Mesothelial cell of epicardium (in vitro differentiated cells): ENCODE results near the gene CFAP299. TPM values are rescaled to one million over a fixed set of nuclear protein-coding genes. Genes with fewer than 3 reads are reported as not detected.
A peak's percentile ranks its signal among the peaks of the same experiment; 100 is the strongest.

Experiments
- DNase-seq, 2 experiments: peaks; one replicate each; pipeline ENCODE4 v3.0.0; 2021; ENCODE audit warnings: low spot score in 2 of 2; ENCODE audit not compliant: unreplicated experiment in 2 of 2
- H3K27ac Mint-ChIP-seq: 2 replicates; pipeline ENCODE4 v1.8.0; 2021; ENCODE audit warnings: mixed read lengths
- H3K27me3 Mint-ChIP-seq: 2 replicates; pipeline ENCODE4 v1.8.0; 2021; ENCODE audit warnings: low read depth, mixed read lengths
- H3K36me3 Mint-ChIP-seq: 2 replicates; pipeline ENCODE4 v1.8.0; 2021; ENCODE audit warnings: mixed read lengths
- H3K4me1 Mint-ChIP-seq: 2 replicates; pipeline ENCODE4 v1.8.0; 2021; ENCODE audit warnings: mixed read lengths
- H3K4me3 Mint-ChIP-seq: 2 replicates; pipeline ENCODE4 v1.8.0; 2021; ENCODE audit warnings: mild to moderate bottlenecking, moderate library complexity, mixed read lengths
- H3K9me3 Mint-ChIP-seq: 2 replicates; pipeline ENCODE4 v1.8.0; 2021; ENCODE audit warnings: mixed read lengths
- total RNA-seq: library from RNA; stranded (reverse); gene quantifications from 3 replicates; pipeline ENCODE4 v1.2.1, GENCODE V29; 2021
- TF ChIP-seq, protein P1 (sequence below): fragments of 200-600 bp; sonication (generic); IDR thresholded peaks from one replicate; pipeline ENCODE4 v1.5.0; 2021; ENCODE audit warnings: antibody characterized with exemption; ENCODE audit not compliant: unreplicated experiment

Gene CFAP299
- total RNA-seq, 1 donor from 2014 or later: 0.22 TPM

DNA sequence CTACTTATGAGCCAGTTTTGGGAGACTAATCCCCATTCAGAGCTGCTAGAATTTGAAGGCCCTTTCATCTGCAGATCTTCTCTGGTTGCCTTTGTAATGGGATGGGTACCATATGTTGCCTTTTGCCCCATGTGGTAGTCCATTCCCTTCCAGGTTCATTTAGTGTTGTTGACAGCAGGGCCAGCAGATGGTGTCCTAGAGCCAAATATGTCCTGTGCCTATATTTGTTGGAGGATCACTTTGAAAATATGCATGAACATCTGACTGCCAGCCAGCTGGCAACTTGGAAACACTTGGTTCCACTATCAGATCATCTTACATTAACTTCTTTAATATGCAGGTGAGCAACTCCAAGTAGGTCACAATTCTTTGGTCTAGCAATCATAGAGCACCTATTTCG lies 30.4 kb downstream of the CFAP299 start:
- TF ChIP-seq, protein P1, sequence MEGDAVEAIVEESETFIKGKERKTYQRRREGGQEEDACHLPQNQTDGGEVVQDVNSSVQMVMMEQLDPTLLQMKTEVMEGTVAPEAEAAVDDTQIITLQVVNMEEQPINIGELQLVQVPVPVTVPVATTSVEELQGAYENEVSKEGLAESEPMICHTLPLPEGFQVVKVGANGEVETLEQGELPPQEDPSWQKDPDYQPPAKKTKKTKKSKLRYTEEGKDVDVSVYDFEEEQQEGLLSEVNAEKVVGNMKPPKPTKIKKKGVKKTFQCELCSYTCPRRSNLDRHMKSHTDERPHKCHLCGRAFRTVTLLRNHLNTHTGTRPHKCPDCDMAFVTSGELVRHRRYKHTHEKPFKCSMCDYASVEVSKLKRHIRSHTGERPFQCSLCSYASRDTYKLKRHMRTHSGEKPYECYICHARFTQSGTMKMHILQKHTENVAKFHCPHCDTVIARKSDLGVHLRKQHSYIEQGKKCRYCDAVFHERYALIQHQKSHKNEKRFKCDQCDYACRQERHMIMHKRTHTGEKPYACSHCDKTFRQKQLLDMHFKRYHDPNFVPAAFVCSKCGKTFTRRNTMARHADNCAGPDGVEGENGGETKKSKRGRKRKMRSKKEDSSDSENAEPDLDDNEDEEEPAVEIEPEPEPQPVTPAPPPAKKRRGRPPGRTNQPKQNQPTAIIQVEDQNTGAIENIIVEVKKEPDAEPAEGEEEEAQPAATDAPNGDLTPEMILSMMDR: peak; percentile 48
- Mint-ChIP-seq H3K27ac (no peak overlapping the region), H3K27me3 (peaks cover 28% of the 10 kb centered on the region), H3K4me3 (no peak overlapping the region), H3K36me3 (no peaks in the 10 kb centered on the region), H3K9me3 (peaks cover 7% of the 10 kb centered on the region), H3K4me1 (peaks cover 2% of the 10 kb centered on the region)
- peak in 1 of 2 experiments; percentile 64 for DNase-seq

DNA sequence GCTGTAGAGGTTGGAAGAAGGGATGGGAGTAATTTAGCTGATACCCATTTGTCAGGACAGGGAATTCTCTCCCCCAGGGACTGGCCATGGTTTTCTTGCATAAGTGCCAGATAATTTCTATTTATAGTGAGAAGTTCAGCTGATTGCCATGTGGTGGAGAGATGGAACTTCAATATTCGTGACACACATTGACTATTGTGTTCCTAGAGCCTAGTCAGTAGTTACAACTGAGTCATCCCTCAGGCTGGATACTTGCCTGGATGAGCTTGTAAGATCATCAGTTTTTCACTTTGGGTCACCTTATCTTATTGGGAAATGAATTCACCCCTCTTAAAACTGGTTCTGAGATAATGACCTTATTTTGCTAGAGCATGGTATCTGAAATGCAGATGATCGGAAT lies 32.2 kb downstream of the CFAP299 start:
- TF ChIP-seq, protein P1: no peak
- Mint-ChIP-seq H3K4me1 (peaks cover 2% of the 10 kb centered on the region), H3K27me3 (peaks cover 25% of the 10 kb centered on the region), H3K4me3 (no peak overlapping the region), H3K27ac (no peak overlapping the region), H3K9me3 (peaks cover 19% of the 10 kb centered on the region), H3K36me3 (peaks cover 6% of the 10 kb centered on the region)
- DNase-seq: no peak

DNA sequence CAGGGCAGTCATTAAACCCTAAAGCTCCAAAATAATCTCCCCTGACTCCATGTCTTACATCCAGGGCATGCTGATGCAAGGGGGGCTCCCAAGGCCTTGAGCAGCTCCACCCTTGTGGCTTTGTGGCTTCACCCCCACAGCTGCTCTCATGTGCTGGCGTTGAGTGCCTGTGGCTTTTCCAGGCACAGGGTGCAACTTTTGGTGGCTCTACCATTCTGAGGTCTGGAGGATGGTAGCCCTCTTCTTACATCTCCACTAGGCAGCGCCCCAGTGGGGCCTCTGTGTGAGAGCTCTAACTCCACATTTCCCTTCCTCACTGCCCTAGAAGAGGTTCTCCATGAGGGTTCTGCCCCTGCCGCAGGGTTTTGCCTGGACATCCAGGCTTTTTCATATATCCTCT lies 35.1 kb downstream of the CFAP299 start:
- H3K4me1 Mint-ChIP-seq: peaks cover 2% of the 10 kb centered on the region
- TF ChIP-seq, protein P1: no peak
- peaks cover 6% of the 10 kb centered on the region for H3K36me3 Mint-ChIP-seq
- H3K9me3 Mint-ChIP-seq: peaks cover 19% of the 10 kb centered on the region
- H3K4me3 Mint-ChIP-seq: no peak overlapping the region
- peaks cover 13% of the 10 kb centered on the region for H3K27me3 Mint-ChIP-seq
- H3K27ac Mint-ChIP-seq: no peak overlapping the region
- no peak for DNase-seq

DNA sequence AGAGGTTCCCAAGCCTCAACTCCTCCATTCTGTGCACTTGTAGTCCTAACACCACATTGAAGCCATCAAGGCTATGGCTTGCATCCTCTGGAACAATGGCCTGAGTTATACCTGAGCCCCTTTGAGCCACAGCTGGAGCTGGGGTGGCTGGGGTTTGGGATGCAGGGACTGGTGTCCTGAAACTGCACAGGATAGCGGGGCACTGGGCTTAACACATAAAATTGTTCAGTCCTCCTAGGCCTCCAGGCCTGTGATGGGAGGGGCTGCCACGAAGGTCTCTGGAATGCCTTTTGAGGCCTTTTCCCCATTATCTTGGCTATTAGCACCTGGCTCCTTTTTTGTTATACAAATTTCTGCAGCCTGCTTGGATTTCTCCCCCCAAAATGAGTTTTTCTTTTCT lies 35.5 kb downstream of the CFAP299 start:
- H3K4me1 Mint-ChIP-seq: peaks cover 1% of the 10 kb centered on the region
- no peak for DNase-seq
- peaks cover 11% of the 10 kb centered on the region for H3K27me3 Mint-ChIP-seq
- no peak overlapping the region for H3K4me3 Mint-ChIP-seq
- no peak overlapping the region for H3K27ac Mint-ChIP-seq
- peaks cover 19% of the 10 kb centered on the region for H3K9me3 Mint-ChIP-seq
- TF ChIP-seq, protein P1: no peak
- H3K36me3 Mint-ChIP-seq: peaks cover 6% of the 10 kb centered on the region

DNA sequence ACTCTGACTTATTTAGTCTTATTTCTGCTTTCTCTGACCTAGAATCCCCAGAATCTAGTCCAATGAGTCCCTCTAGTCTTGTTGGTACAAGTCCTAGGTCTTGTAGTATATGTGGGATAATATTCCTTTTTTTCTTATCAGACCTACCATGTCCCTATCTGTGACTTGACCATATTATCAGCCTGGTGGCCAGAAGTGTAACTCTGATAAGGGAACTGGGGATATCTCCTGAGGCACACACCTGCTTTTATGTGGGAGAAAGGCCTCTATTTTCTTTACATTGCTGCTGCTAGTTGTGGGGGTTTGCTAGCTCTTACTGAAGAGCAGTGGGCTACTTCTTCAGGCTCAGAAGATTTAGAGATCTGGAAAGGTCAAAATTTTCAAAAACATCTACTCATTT lies 38.6 kb downstream of the CFAP299 start:
- H3K27me3 Mint-ChIP-seq: no peaks in the 10 kb centered on the region
- peaks cover 19% of the 10 kb centered on the region for H3K9me3 Mint-ChIP-seq
- no peak for DNase-seq
- no peaks in the 10 kb centered on the region for H3K4me1 Mint-ChIP-seq
- H3K27ac Mint-ChIP-seq: no peak overlapping the region
- H3K4me3 Mint-ChIP-seq: no peak overlapping the region
- TF ChIP-seq, protein P1: no peak
- peaks cover 6% of the 10 kb centered on the region for H3K36me3 Mint-ChIP-seq
